Measurements from ENCODE around the gene FRAT1.

FRAT1 gene

DNA sequence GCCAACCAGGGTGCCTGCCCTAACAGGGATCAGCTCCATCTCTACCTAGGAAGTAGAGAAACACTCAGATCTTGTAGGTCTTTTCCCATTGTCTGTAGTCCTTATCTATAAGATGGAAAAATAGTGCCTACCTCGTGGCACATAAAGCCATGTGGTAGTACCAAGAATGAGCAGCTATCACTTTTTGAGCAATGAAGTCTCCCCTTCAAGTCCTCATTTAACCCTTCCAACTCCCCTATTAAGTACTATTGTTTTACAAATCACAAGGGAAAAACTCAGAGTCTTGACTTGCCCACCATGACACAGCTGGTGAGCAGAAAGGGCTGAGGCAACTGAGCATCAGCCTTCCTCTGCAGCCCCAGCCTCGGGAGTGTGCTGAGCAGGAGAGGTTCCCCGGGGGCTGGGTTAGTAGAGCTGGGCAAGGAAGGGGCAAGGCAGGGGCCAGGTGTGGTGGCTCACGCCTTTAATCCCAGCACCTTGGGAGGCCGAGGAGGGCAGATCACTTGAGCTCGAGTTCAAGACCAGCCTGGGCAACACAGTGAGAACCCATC is 12.2 kb downstream of the FRAT1 start:
- DNase-seq (ENCODE audit: low read depth), result no peak
- no peak overlapping the region for H3K4me3 ChIP-seq (ENCODE audit: low read depth, low read length)
- TF ChIP-seq, protein P1, sequence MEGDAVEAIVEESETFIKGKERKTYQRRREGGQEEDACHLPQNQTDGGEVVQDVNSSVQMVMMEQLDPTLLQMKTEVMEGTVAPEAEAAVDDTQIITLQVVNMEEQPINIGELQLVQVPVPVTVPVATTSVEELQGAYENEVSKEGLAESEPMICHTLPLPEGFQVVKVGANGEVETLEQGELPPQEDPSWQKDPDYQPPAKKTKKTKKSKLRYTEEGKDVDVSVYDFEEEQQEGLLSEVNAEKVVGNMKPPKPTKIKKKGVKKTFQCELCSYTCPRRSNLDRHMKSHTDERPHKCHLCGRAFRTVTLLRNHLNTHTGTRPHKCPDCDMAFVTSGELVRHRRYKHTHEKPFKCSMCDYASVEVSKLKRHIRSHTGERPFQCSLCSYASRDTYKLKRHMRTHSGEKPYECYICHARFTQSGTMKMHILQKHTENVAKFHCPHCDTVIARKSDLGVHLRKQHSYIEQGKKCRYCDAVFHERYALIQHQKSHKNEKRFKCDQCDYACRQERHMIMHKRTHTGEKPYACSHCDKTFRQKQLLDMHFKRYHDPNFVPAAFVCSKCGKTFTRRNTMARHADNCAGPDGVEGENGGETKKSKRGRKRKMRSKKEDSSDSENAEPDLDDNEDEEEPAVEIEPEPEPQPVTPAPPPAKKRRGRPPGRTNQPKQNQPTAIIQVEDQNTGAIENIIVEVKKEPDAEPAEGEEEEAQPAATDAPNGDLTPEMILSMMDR (IDR thresholded peaks at IDR 0.05; ENCODE audit: low read depth, low read length, missing control alignments), result no peak
- in situ Hi-C loops (cut with HindIII; ENCODE audit: low sequenced_read_pairs), result no loop called here

DNA sequence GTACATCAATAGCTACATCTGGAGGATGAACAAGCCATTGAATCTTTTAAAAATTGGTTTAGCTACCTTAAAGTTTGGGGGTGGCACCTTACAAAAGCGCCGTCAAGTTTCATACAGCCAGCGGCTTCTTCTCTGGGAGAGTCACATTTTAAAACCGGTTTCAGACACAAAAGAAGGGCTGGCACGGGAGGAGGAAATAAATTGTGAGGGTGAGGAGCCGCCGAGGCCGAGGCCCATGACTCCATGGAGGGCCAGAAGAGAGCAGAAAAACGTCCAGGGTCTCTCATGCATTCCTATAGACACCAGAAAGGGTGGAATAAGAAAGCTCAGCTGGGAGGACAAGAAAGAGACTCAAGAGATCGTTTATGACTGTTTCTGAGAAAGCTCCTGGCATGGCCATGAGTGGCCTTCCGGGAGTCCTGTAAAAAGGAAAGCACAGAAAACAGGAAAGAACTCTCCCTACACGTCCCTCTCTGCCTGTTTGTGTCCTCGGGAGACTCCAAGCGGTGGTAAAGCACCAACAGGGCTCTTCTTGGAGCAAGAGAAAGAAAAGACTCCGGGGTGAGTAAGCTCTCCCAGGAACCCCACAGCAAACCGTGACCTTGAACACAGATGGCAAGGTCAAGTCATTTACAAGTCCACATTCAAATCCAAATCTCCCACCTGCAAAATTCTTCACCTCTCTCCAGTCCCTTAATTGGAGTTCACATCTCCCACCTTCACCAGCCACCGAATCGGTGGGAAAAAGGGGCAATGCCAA is 13.7 kb downstream of the FRAT1 start:
- TF ChIP-seq, protein P1 (IDR thresholded peaks at IDR 0.05; ENCODE audit: low read depth, low read length, missing control alignments), result peak; percentile 43
- in situ Hi-C loops (cut with HindIII; ENCODE audit: low sequenced_read_pairs), result no loop called here
- DNase-seq (ENCODE audit: low read depth), result peak; percentile 53
- H3K4me3 ChIP-seq (ENCODE audit: low read depth, low read length), result peak overlapping the region; percentile 65

DNA sequence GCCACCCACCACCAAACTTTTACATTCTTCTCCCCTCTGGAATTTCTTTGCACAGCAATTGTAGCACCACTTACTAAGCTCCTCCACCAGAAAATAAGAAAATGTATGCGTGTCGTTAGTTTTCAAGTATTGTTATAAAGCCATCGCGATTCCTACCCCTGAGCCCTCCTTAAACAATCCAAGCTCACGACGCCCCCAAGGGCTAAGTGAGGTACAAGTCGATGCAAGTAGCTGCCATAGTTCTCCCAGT is 14.2 kb downstream of the FRAT1 start:
- H3K4me3 ChIP-seq (ENCODE audit: low read depth, low read length), result peak overlapping the region; percentile 65
- TF ChIP-seq, protein P1 (IDR thresholded peaks at IDR 0.05; ENCODE audit: low read depth, low read length, missing control alignments), result peak; percentile 28
- DNase-seq (ENCODE audit: low read depth), result peak; percentile 22
- in situ Hi-C loops (cut with HindIII; ENCODE audit: low sequenced_read_pairs), result no loop called here

DNA sequence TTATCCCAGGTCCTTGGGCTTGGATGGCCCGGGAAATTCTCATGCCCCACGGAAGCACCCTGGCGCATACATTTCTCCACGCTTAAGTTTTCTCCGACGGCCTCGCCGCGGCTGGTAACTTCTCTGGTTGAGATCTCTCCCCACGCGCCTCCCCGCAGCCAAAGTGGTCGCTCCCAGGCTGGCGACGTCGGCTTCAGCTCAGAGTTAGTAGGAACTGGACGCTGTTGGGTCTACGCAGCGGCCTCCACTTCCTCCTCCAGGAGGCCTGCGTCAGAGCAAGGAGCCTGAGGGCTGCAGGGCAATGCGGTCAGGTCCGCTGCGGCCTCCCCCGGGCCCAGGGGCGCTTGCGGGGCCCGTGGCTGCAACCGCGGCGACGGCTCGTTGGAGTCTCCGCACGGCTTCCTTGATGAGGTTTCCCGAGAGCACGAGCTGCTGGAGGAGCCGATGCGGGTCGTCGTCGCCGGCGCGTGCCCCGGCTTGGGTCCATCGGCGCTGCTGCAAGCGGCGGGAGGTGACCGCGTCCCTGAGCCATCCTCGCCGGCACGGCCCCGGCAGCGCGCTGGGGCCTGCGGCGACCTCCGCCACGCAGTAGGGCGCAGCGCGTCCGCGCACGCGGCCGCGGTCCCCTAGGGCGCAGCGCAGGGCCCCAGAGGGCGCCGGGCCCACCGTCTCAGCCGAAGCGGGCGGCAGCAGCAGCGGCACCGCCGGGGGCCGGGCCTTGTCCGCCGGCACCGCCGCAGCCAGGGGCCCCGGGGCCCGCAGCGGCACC is 14.7 kb downstream of the FRAT1 start:
- TF ChIP-seq, protein P1 (IDR thresholded peaks at IDR 0.05; ENCODE audit: low read depth, low read length, missing control alignments), result no peak
- in situ Hi-C loops (cut with HindIII; ENCODE audit: low sequenced_read_pairs), result no loop called here
- peak overlapping the region; percentile 65 for H3K4me3 ChIP-seq (ENCODE audit: low read depth, low read length)
- no peak for DNase-seq (ENCODE audit: low read depth)

DNA sequence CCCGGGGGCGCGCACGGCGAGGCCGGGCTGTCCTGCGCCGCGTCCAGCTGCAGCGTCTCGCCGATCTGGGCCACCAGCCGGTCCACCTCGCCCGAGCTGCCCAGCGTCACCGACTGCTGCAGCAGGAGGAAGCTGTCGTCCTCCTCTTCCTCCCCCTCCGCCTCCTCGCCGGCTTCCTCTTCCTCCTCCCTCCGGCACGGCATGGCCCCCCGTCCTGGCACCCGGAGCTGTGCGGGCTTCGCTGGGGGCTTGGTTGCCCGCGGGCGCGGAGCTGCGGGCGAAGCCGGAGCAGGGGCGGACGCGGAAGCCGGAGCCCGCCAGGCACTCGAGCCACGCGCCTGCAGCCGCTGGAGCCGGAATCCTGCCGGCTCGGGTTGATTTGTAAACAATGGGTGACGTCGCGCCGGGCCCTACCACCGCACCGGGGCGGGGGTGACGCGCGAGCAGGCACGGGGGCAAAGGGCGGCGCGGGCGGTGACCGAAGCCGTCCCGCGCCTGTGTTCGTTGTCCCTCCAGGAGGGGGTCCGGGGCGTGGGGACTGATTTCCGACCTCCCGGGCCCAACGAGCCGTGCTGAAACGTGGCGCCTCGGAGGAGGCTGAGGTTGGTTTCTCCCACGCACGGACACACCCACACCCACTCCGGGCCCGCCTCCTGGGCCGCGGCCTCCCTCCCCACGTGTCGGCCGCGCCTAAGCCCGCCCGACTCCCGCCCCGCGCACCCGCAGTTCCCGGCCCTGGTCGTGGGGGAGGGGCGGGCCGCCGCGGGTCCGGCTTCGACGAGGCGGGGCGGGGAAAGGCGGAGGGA is 15.5 kb downstream of the FRAT1 start, which contains the start of gene FRAT2:
FRAT2 (minus strand) TSS at position 360 of the 806 bp plus-strand sequence; CDS start at position 203, 157 bp downstream.
- H3K4me3 ChIP-seq (ENCODE audit: low read depth, low read length), result peak within 1 kb of the TSS; percentile 65
- in situ Hi-C loops (cut with HindIII; ENCODE audit: low sequenced_read_pairs), result no loop called here
- TF ChIP-seq, protein P1 (IDR thresholded peaks at IDR 0.05; ENCODE audit: low read depth, low read length, missing control alignments), result no peak
- peak; percentile 77 for DNase-seq (ENCODE audit: low read depth)

DNA sequence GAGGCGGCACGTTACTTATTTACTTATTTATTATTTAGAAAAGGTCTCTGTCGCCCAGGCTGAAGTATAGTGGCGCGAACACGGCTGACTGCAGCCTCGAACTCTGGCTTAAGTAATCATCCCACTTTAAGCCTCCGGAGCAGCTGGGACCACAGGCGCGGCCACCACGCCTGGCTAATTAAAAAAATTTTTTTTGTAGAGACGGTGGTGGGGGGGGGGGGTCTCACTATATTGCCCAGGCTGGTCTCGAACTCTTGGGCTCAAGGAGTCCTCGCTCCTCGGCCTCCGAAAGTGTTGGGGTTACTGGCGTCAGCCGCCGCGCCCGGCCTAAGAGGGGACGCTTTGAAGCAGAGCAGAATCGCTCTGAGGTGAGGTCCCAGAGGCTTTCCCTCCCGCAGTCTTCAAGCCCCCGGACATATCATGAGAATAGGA is 16.1 kb downstream of the FRAT1 start:
- no peak for DNase-seq (ENCODE audit: low read depth)
- peak overlapping the region; percentile 65 for H3K4me3 ChIP-seq (ENCODE audit: low read depth, low read length)
- TF ChIP-seq, protein P1 (IDR thresholded peaks at IDR 0.05; ENCODE audit: low read depth, low read length, missing control alignments), result no peak
- in situ Hi-C loops (cut with HindIII; ENCODE audit: low sequenced_read_pairs), result no loop called here

Data from astrocyte of the cerebellum (primary cell).